ENCODE data around the gene CALML5.
A peak's percentile ranks its signal among the peaks of the same experiment; 100 is the strongest.
"Not testable (repeated sequence)": the region's sequence is repeated elsewhere in the genome, so short reads cannot be mapped to it uniquely, and the experiment has no call there.

GRCh38 chr10:5474642-5475041, 24.7 kb downstream of the CALML5 start:
- TF ChIP-seq CTCF (IDR thresholded peaks at IDR 0.05); POLR2A (IDR thresholded peaks at IDR 0.05); EP300 (IDR thresholded peaks at IDR 0.05; ENCODE audit: low read depth): not testable (repeated sequence)
- peak in 1 of 3 donors; percentile 21 for TF ChIP-seq POLR2AphosphoS5 (IDR thresholded peaks at IDR 0.05)

Data from transverse colon (tissue), 4 donors.